HCT116 (cell line): ENCODE results near the gene PIBF1.

ENCODE experiments used
- EZH2phosphoT487 ChIP-seq: fragments of 200-600 bp; IDR thresholded peaks from 2 replicates; pipeline ENCODE4 v1.6.1; 2018; ENCODE audit warnings: antibody characterized with exemption, borderline replicate concordance
- SRF ChIP-seq: IDR thresholded peaks from 2 replicates; pipeline ENCODE4 v1.6.1; 2012; ENCODE audit warnings: low read depth
- TF ChIP-seq, protein P1 (sequence below), 3 experiments: fragments of 200-600 bp in 1 of 3; sonication (generic) in 1 of 3; IDR thresholded peaks in 2 of 3; conservative IDR thresholded peaks in 1 of 3; 2 replicates each; pipeline ENCODE4 v1.5.1; 2012 to 2017; ENCODE audit warnings: low read depth in 2 of 3, low read length in 2 of 3, antibody characterized with exemption in 1 of 3, borderline replicate concordance in 1 of 3, control low read depth in 1 of 3, mild to moderate bottlenecking in 1 of 3, mixed read lengths in 1 of 3, mixed run types in 1 of 3, moderate library complexity in 1 of 3; ENCODE audit not compliant: insufficient read depth in 1 of 3

DNA sequence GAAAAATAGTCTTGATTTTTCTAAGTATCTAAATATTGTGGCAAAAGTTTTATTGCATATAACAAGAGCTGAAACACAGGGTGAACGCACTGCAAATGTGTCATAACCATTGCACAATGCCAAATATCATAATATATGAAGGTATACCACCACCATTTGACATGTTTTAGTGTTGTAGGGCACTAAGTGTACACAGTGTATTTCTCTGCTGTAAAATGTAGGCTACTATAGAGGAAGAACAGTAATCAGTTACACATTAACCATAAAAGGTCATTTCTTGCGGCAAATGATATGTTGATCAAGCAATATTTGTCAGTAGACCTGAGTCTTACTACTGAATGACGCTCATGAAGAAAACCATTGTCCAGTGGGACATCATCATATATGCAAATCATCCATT lies 258.6 kb downstream of the PIBF1 start:
- TF ChIP-seq, protein P1, sequence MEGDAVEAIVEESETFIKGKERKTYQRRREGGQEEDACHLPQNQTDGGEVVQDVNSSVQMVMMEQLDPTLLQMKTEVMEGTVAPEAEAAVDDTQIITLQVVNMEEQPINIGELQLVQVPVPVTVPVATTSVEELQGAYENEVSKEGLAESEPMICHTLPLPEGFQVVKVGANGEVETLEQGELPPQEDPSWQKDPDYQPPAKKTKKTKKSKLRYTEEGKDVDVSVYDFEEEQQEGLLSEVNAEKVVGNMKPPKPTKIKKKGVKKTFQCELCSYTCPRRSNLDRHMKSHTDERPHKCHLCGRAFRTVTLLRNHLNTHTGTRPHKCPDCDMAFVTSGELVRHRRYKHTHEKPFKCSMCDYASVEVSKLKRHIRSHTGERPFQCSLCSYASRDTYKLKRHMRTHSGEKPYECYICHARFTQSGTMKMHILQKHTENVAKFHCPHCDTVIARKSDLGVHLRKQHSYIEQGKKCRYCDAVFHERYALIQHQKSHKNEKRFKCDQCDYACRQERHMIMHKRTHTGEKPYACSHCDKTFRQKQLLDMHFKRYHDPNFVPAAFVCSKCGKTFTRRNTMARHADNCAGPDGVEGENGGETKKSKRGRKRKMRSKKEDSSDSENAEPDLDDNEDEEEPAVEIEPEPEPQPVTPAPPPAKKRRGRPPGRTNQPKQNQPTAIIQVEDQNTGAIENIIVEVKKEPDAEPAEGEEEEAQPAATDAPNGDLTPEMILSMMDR (IDR thresholded peaks at IDR 0.05 in 2 of 3, conservative IDR thresholded peaks at IDR 0.05 in 1 of 3; ENCODE audit: borderline replicate concordance in 1 of 3, insufficient read depth in 1 of 3, low read depth in 2 of 3, low read length in 2 of 3) = no peak
- TF ChIP-seq SRF (no peak), EZH2phosphoT487 (no peak)
